Endothelial cell of umbilical vein (primary cell): Measurements from ENCODE around the gene SLC1A3. TPM values are rescaled to one million over a fixed set of nuclear protein-coding genes. Genes with fewer than 3 reads are reported as not detected.

Experiments
- BruUV-seq: library from RNA; stranded (reverse); fragments of 400-500 nt; replicated peaks from 2 replicates; lab custom pipeline; 2021; lab: Mats Ljungman, UMichigan
- CTCF ChIA-PET: fragments of 300-600, 350-600 bp; sonication (Branson Sonifier 250); formaldehyde crosslinking; loops from one replicate; lab custom pipeline; 2021; ENCODE audit warnings: antibody characterized with exemption, inconsistent platforms; lab: Charles Lee
- POLR2A ChIA-PET: fragments of 300-600, 350-600 bp; sonication (Branson Sonifier 250); formaldehyde crosslinking; loops from one replicate; lab custom pipeline; 2021; ENCODE audit warnings: antibody characterized with exemption, inconsistent platforms; lab: Charles Lee
- DNase-seq: peaks from one replicate; pipeline ENCODE4 v3.0.0-alpha.2; 2011; ENCODE audit warnings: low read depth, low spot score
- FAIRE-seq: peaks from 2 replicates; lab custom pipeline; 2011; peaks lifted over from hg19 to GRCh38; lab: Jason Lieb, UNC
- H2AFZ ChIP-seq: 2 replicates; pipeline ENCODE4 v1.6.0; 2012; ENCODE audit warnings: low read depth, low read length, control low read depth, inconsistent platforms
- H3K27ac ChIP-seq: 2 replicates; pipeline ENCODE4 v1.5.1; 2011; ENCODE audit warnings: low read depth, mild to moderate bottlenecking, control low read depth, low read length, moderate library complexity; ENCODE audit not compliant: insufficient read depth
- H3K27me3 ChIP-seq, 2 experiments: 2 replicates each; pipeline versions ENCODE4 v1.6.0 to v1.6.1; 2011; ENCODE audit warnings: low read length in 2 of 2, mixed read lengths in 1 of 2; ENCODE audit not compliant: control insufficient read depth in 2 of 2, insufficient read depth in 2 of 2
- H3K36me3 ChIP-seq, 2 experiments: 2 replicates in 1 of 2; 3 replicates in 1 of 2; pipeline ENCODE4 v1.5.1; 2011; ENCODE audit warnings: low read length in 2 of 2, mild to moderate bottlenecking in 1 of 2, moderate library complexity in 1 of 2; ENCODE audit not compliant: control insufficient read depth in 2 of 2, insufficient read depth in 2 of 2; ENCODE audit errors: extremely low read depth in 1 of 2
- H3K4me1 ChIP-seq: 3 replicates; pipeline ENCODE4 v1.5.1; 2011; ENCODE audit warnings: mild to moderate bottlenecking, low read length; ENCODE audit not compliant: control insufficient read depth, insufficient read depth; ENCODE audit errors: extremely low read depth
- H3K4me2 ChIP-seq: 2 replicates; pipeline ENCODE4 v1.6.1; 2011; ENCODE audit warnings: low read length, control low read depth, mixed read lengths; ENCODE audit not compliant: insufficient read depth
- H3K4me3 ChIP-seq, 3 experiments: fragments of 200-600 bp in 1 of 3; sonication (generic), shearing (Covaris generic) in 1 of 3; replicated peaks in 1 of 3; 2 replicates each; pipeline ENCODE4 v1.5.1; 2011 to 2016; ENCODE audit warnings: control low read depth in 3 of 3, low read length in 3 of 3, mild to moderate bottlenecking in 2 of 3, inconsistent platforms in 1 of 3, low read depth in 1 of 3, moderate library complexity in 1 of 3; ENCODE audit not compliant: insufficient read depth in 1 of 3
- H3K79me2 ChIP-seq: 2 replicates; pipeline ENCODE4 v1.6.0; 2012; ENCODE audit warnings: low read length, inconsistent platforms; ENCODE audit not compliant: control insufficient read depth, insufficient read depth
- H3K9ac ChIP-seq: replicated peaks from 2 replicates; pipeline ENCODE3; 2011; ENCODE audit warnings: low read length, control low read depth; ENCODE audit not compliant: insufficient read depth; ENCODE audit errors: extremely low read depth
- H3K9me1 ChIP-seq: replicated peaks from 3 replicates; pipeline ENCODE4 v1.6.0; 2011; ENCODE audit warnings: mild to moderate bottlenecking, low read length; ENCODE audit not compliant: control insufficient read depth, insufficient read depth; ENCODE audit errors: extremely low read depth
- H3K9me3 ChIP-seq: replicated peaks from 2 replicates; pipeline ENCODE4 v1.5.1; 2012; ENCODE audit warnings: low read length, inconsistent platforms; ENCODE audit not compliant: control insufficient read depth, insufficient read depth
- H4K20me1 ChIP-seq: replicated peaks from 2 replicates; pipeline ENCODE3; 2011; ENCODE audit warnings: mild to moderate bottlenecking, low read length; ENCODE audit not compliant: control insufficient read depth, insufficient read depth; ENCODE audit errors: extremely low read depth
- CTCF ChIP-seq, 2 donors: IDR thresholded peaks; 1 replicate in 1 of 2; 2 replicates in 1 of 2; pipeline ENCODE4 v1.5.1; 2011; ENCODE audit warnings: low read length in 2 of 2, mild to moderate bottlenecking in 2 of 2, moderate library complexity in 2 of 2, control low read depth in 1 of 2, inconsistent platforms in 1 of 2, low read depth in 1 of 2; ENCODE audit not compliant: insufficient read depth in 1 of 2; ENCODE audit errors: extremely low read depth in 1 of 2
- EZH2 ChIP-seq: IDR thresholded peaks from 2 replicates; pipeline ENCODE4 v1.6.1; 2012; ENCODE audit warnings: borderline replicate concordance, low read depth, mild to moderate bottlenecking, moderate library complexity, low read length, inconsistent platforms; ENCODE audit not compliant: severe bottlenecking
- FOS ChIP-seq: IDR thresholded peaks from 2 replicates; pipeline ENCODE4 v1.6.1; 2011; ENCODE audit warnings: mild to moderate bottlenecking, low read length, moderate library complexity, borderline replicate concordance; ENCODE audit not compliant: insufficient read depth
- GATA2 ChIP-seq: IDR thresholded peaks from 2 replicates; pipeline ENCODE4 v1.7.0; 2011; ENCODE audit warnings: low read depth, mild to moderate bottlenecking, moderate library complexity, mixed read lengths, low read length; ENCODE audit not compliant: insufficient read length, insufficient read depth
- JUN ChIP-seq: IDR thresholded peaks from 2 replicates; pipeline ENCODE4 v1.6.1; 2011; ENCODE audit warnings: borderline replicate concordance, low read depth; ENCODE audit not compliant: insufficient read length, insufficient read depth
- MAX ChIP-seq: IDR thresholded peaks from 2 replicates; pipeline ENCODE4 v1.6.1; 2011; ENCODE audit not compliant: insufficient read depth, insufficient read length
- MYC ChIP-seq: IDR thresholded peaks from one replicate; pipeline ENCODE4 v1.6.1; 2011; ENCODE audit warnings: mild to moderate bottlenecking, low read depth, low read length
- POLR2A ChIP-seq: IDR thresholded peaks from 2 replicates; pipeline ENCODE4 v1.6.1; 2012; ENCODE audit warnings: low read depth, mild to moderate bottlenecking, control low read depth, low read length
- POLR2AphosphoS5 ChIP-seq: IDR thresholded peaks from 2 replicates; pipeline ENCODE4 v1.6.1; 2012; ENCODE audit warnings: low read depth, mild to moderate bottlenecking, control low read depth, low read length, moderate library complexity; ENCODE audit not compliant: insufficient read depth
- dilution Hi-C: fragments of 300-500 bp; cut with MboI; formaldehyde crosslinking; loops from one replicate; pipeline ENCODE4 v1.15.0; 2019; ENCODE audit warnings: low sequenced_read_pairs; ENCODE audit not compliant: extremely low pct_ligation_motif_present
- intact Hi-C: fragments of 100-400 bp; cut with micrococcal nuclease; formaldehyde crosslinking; loops from one replicate; pipeline ENCODE4 v1.10.0; 2022
- polyA plus RNA-seq, 4 experiments: library from polyadenylated mRNA; depleted of rRNA in 3 of 4; stranded (reverse) in 3 of 4; unstranded in 1 of 4; fragments of >200 nt; gene quantifications; 2 replicates each; pipeline versions ENCODE4 v1.2.1 to v1.2.3, GENCODE V29; 2011 to 2012; ENCODE audit warnings: missing spikeins in 1 of 4
- total RNA-seq: library from RNA; stranded (reverse); gene quantifications from 2 replicates; pipeline ENCODE4 v1.2.3, GENCODE V29; 2021

Gene SLC1A3
- total and polyA plus RNA-seq, 2 donors (not counting 3 experiments of a cell fraction or from before 2014, with no cell fraction given) = 0.36 TPM; not detected in 1

- Histone ChIP-seq H3K9me1 (no peaks in the 10 kb centered on the region), H3K36me3 (no peaks in the 10 kb centered on the region), H3K79me2 (no peaks in the 10 kb centered on the region), H3K9ac (no peak overlapping the region), H3K4me2 (no peak overlapping the region), H2AFZ (no peak overlapping the region), H3K27me3 (no peaks in the 10 kb centered on the region), H3K9me3 (no peaks in the 10 kb centered on the region), H4K20me1 (no peaks in the 10 kb centered on the region), H3K27ac (no peak overlapping the region), H3K4me1 (no peaks in the 10 kb centered on the region), H3K4me3 (no peak overlapping the region)
- intact Hi-C loops (no loop called here), dilution Hi-C loops (no loop called here)
- ChIA-PET CTCF (no interaction called here), POLR2A (no interaction called here)
- TF ChIP-seq CTCF (IDR thresholded peaks at IDR 0.05; ENCODE audit: extremely low read depth in 1 of 2, insufficient read depth in 1 of 2, low read depth in 1 of 2, low read length in 2 of 2) (no peak), POLR2AphosphoS5 (no peak), GATA2 (no peak), JUN (no peak), POLR2A (no peak), MAX (no peak), MYC (no peak), FOS (no peak), EZH2 (no peak)
- BruUV-seq = no TSS peak
- DNase-seq = no peak
- no peak for FAIRE-seq
Observed at GRCh38 chr5:36651761-36652685, 45.6 kb downstream of the SLC1A3 start.
